Measurements from ENCODE around the gene TMEM40. TPM values are rescaled to one million over a fixed set of nuclear protein-coding genes. Genes with fewer than 3 reads are reported as not detected.

TMEM40 gene
- total RNA-seq, 2 experiments from 2014 or later, result not detected

DNA sequence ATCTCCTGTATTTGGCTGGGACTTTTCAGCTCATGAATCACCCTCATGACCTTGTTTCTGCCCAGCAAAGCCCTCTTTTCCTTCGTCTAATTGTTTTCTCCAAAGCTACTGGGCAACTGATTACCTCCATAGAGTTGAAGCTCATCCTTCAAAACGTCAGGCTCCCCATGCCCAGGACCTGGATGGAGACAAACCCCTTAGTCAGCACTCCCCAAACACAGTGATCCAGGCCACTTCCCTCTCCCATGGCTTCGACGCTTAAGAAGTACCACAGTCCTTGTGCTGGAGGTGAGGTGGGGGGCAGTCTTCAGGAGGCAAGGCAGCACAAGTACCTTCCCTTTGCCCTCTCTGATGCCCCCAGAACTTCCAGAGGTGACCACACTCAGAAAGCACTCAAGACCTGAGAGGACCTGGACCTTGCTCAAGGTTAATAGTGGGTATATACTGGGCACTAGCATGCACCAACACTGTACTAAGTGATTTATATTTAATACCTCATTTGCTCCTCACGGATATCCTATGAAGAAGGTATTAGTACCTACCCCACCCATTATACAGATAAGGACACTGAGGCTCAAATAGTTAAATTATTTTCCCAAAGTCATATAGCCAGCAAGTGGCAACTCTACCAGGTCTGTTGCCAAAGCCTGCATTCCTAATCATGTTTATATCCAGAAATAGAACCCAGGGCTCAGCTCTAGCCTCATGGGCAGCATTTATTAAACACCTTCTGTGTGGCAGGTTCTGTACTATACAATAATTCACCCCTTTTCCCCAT lies 16.5 kb downstream of the TMEM40 start:
- BruUV-seq (replicated peaks), result no TSS peak
- no peak for TF ChIP-seq EZH2phosphoT487 (IDR thresholded peaks at IDR 0.05; ENCODE audit: borderline replicate concordance, low read depth, low read length)
- TF ChIP-seq, protein P1, sequence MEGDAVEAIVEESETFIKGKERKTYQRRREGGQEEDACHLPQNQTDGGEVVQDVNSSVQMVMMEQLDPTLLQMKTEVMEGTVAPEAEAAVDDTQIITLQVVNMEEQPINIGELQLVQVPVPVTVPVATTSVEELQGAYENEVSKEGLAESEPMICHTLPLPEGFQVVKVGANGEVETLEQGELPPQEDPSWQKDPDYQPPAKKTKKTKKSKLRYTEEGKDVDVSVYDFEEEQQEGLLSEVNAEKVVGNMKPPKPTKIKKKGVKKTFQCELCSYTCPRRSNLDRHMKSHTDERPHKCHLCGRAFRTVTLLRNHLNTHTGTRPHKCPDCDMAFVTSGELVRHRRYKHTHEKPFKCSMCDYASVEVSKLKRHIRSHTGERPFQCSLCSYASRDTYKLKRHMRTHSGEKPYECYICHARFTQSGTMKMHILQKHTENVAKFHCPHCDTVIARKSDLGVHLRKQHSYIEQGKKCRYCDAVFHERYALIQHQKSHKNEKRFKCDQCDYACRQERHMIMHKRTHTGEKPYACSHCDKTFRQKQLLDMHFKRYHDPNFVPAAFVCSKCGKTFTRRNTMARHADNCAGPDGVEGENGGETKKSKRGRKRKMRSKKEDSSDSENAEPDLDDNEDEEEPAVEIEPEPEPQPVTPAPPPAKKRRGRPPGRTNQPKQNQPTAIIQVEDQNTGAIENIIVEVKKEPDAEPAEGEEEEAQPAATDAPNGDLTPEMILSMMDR (conservative IDR thresholded peaks at IDR 0.05; ENCODE audit: low read length), result no peak
- intact Hi-C loops (cut with micrococcal nuclease; ENCODE audit: unreplicated experiment), result no loop called here
- Histone ChIP-seq H3K4me2 (ENCODE audit: low read length) (no peak overlapping the region), H3K9me2 (ENCODE audit: insufficient read depth, low read length) (no peaks in the 10 kb centered on the region), H3K9me3 (ENCODE audit: low read length) (no peaks in the 10 kb centered on the region), H3K4me1 (ENCODE audit: insufficient read depth, low read length, poor library complexity, severe bottlenecking) (peaks cover 9% of the 10 kb centered on the region), H2AFZ (ENCODE audit: low read length) (no peak overlapping the region), H3K36me3 (ENCODE audit: insufficient read depth, low read length) (no peaks in the 10 kb centered on the region), H3K4me3 (ENCODE audit: low read depth, low read length, poor library complexity, severe bottlenecking) (no peak overlapping the region), H3K79me2 (ENCODE audit: insufficient read depth, low read depth, low read length) (no peaks in the 10 kb centered on the region), H3K27ac (ENCODE audit: low read depth, low read length, poor library complexity, severe bottlenecking) (no peak overlapping the region), H4K20me1 (ENCODE audit: insufficient read depth, low read length) (no peaks in the 10 kb centered on the region)
- CTCF ChIA-PET (ENCODE audit: unreplicated experiment), result no interaction called here
- DNase-seq (ENCODE audit: low spot score), result no peak
- POLR2A ChIA-PET, result interaction anchor here (1.4 kb wide), 1 partner anchor 21 kb away, joined by 4 read pairs; no protein-coding TSS in a partner anchor

DNA sequence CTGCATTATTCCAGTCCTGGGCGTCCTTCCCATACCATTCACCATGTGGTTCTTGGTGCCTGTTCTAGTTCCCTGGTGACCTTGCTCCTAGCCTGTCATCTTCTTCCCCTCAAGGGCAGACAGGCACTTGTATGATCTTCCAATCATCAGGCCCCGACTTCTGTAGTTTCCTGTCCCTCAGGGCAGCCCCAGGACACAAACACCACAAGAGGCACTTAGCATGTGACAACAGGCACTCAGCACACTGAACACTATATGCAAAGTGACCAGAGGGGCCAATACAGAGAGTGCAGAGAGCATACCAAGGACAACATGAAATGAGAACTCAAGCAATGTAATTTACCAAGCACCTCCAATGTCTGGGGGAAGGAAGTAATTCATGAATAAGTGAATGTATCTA lies 17.9 kb downstream of the TMEM40 start:
- no peak overlapping the region for H3K4me3 ChIP-seq (ENCODE audit: low read depth, low read length, poor library complexity, severe bottlenecking)
- no peaks in the 10 kb centered on the region for H3K79me2 ChIP-seq (ENCODE audit: insufficient read depth, low read depth, low read length)
- no peaks in the 10 kb centered on the region for H3K9me2 ChIP-seq (ENCODE audit: insufficient read depth, low read length)
- no peaks in the 10 kb centered on the region for H3K36me3 ChIP-seq (ENCODE audit: insufficient read depth, low read length)
- ChIA-PET POLR2A (interaction anchor here (0.7 kb wide), 2 partner anchors 10 to 17 kb away, joined by 6 to 7 read pairs; no protein-coding TSS in a partner anchor), CTCF (ENCODE audit: unreplicated experiment) (no interaction called here)
- no peak for DNase-seq (ENCODE audit: low spot score)
- H3K4me1 ChIP-seq (ENCODE audit: insufficient read depth, low read length, poor library complexity, severe bottlenecking), result peaks cover 9% of the 10 kb centered on the region
- TF ChIP-seq, protein P1 (conservative IDR thresholded peaks at IDR 0.05; ENCODE audit: low read length), result no peak
- no peak for TF ChIP-seq EZH2phosphoT487 (IDR thresholded peaks at IDR 0.05; ENCODE audit: borderline replicate concordance, low read depth, low read length)
- H3K9me3 ChIP-seq (ENCODE audit: low read length), result no peaks in the 10 kb centered on the region
- H2AFZ ChIP-seq (ENCODE audit: low read length), result no peak overlapping the region
- no peaks in the 10 kb centered on the region for H4K20me1 ChIP-seq (ENCODE audit: insufficient read depth, low read length)
- H3K4me2 ChIP-seq (ENCODE audit: low read length), result no peak overlapping the region
- intact Hi-C loops (cut with micrococcal nuclease; ENCODE audit: unreplicated experiment), result no loop called here
- BruUV-seq (replicated peaks), result no TSS peak
- no peak overlapping the region for H3K27ac ChIP-seq (ENCODE audit: low read depth, low read length, poor library complexity, severe bottlenecking)

DNA sequence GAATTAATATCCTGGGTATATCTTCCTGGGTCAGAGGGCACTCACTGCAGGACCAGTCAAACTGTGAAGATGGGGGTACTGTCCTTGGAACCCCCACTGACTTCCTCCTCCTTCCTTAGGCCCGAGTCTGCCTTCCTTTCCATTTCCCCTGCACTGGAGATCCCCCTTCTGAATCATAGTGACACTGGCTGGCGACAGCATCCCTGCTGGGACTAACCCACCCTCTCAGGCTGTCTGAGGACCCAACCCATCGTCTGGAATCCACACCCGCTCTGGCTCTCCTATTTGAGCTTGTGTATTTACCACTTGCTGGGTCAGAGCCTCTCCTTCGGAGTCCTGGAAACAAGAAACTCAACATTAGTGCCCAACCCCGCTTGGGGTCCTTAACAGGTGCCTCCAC lies 21.2 kb downstream of the TMEM40 start:
- DNase-seq (ENCODE audit: low spot score), result no peak
- H3K27ac ChIP-seq (ENCODE audit: low read depth, low read length, poor library complexity, severe bottlenecking), result no peak overlapping the region
- ChIA-PET POLR2A (interaction anchor here (0.5 to 1.4 kb wide), 3 partner anchors 22 to 569 kb away, joined by 3 to 4 read pairs (median 4); partner anchors contain the start of gene TMEM40), CTCF (ENCODE audit: unreplicated experiment) (interaction anchor here (0.6 kb wide), 1 partner anchor 1086 kb away, joined by 3 read pairs; no protein-coding TSS in a partner anchor)
- no peaks in the 10 kb centered on the region for H3K9me3 ChIP-seq (ENCODE audit: low read length)
- no peak overlapping the region for H3K4me3 ChIP-seq (ENCODE audit: low read depth, low read length, poor library complexity, severe bottlenecking)
- H3K9me2 ChIP-seq (ENCODE audit: insufficient read depth, low read length), result no peaks in the 10 kb centered on the region
- no TSS peak for BruUV-seq (replicated peaks)
- intact Hi-C loops (cut with micrococcal nuclease; ENCODE audit: unreplicated experiment), result no loop called here
- peaks cover 9% of the 10 kb centered on the region for H3K4me1 ChIP-seq (ENCODE audit: insufficient read depth, low read length, poor library complexity, severe bottlenecking)
- H3K79me2 ChIP-seq (ENCODE audit: insufficient read depth, low read depth, low read length), result no peaks in the 10 kb centered on the region
- peak overlapping the region; percentile 60; the same call in 1 of the 2 replicates for H2AFZ ChIP-seq (ENCODE audit: low read length)
- no peak overlapping the region for H3K4me2 ChIP-seq (ENCODE audit: low read length)
- TF ChIP-seq EZH2phosphoT487 (IDR thresholded peaks at IDR 0.05; ENCODE audit: borderline replicate concordance, low read depth, low read length), result no peak
- TF ChIP-seq, protein P1 (conservative IDR thresholded peaks at IDR 0.05; ENCODE audit: low read length), result no peak
- no peaks in the 10 kb centered on the region for H4K20me1 ChIP-seq (ENCODE audit: insufficient read depth, low read length)
- H3K36me3 ChIP-seq (ENCODE audit: insufficient read depth, low read length), result no peaks in the 10 kb centered on the region

Measured in OCI-LY7 (cell line).